Osteocyte (in vitro differentiated cells): ENCODE data around the gene FAM118A. TPM values are rescaled to one million over a fixed set of nuclear protein-coding genes. Genes with fewer than 3 reads are reported as not detected.

ENCODE experiments used
- DNase-seq: peaks from one replicate; pipeline ENCODE4 v3.0.0; 2021; ENCODE audit warnings: mixed read lengths; ENCODE audit not compliant: unreplicated experiment; ENCODE audit errors: extremely low spot score
- H3K27ac Mint-ChIP-seq: one replicate; pipeline ENCODE4 v1.8.0; 2021; ENCODE audit warnings: mild to moderate bottlenecking, mixed read lengths; ENCODE audit not compliant: unreplicated experiment
- H3K27me3 Mint-ChIP-seq: one replicate; pipeline ENCODE4 v1.8.0; 2021; ENCODE audit warnings: mixed read lengths; ENCODE audit not compliant: unreplicated experiment
- H3K36me3 Mint-ChIP-seq: one replicate; pipeline ENCODE4 v1.8.0; 2021; ENCODE audit warnings: mixed read lengths; ENCODE audit not compliant: unreplicated experiment
- H3K4me1 Mint-ChIP-seq: one replicate; pipeline ENCODE4 v1.8.0; 2021; ENCODE audit warnings: mixed read lengths; ENCODE audit not compliant: unreplicated experiment
- H3K4me3 Mint-ChIP-seq: one replicate; pipeline ENCODE4 v1.8.0; 2021; ENCODE audit warnings: mild to moderate bottlenecking, moderate library complexity, mixed read lengths; ENCODE audit not compliant: unreplicated experiment
- H3K9me3 Mint-ChIP-seq: one replicate; pipeline ENCODE4 v1.8.0; 2021; ENCODE audit warnings: mixed read lengths; ENCODE audit not compliant: unreplicated experiment
- total RNA-seq: library from RNA; stranded (reverse); gene quantifications from 2 replicates; pipeline ENCODE4 v1.2.1, GENCODE V29; 2021
- TF ChIP-seq, protein P1 (sequence below): fragments of 200-600 bp; sonication (generic); IDR thresholded peaks from 2 replicates; pipeline ENCODE4 v1.5.0; 2021; ENCODE audit warnings: antibody characterized with exemption, mild to moderate bottlenecking, moderate library complexity

The FAM118A gene
- total RNA-seq, 1 donor from 2014 or later = 110 TPM

DNA sequence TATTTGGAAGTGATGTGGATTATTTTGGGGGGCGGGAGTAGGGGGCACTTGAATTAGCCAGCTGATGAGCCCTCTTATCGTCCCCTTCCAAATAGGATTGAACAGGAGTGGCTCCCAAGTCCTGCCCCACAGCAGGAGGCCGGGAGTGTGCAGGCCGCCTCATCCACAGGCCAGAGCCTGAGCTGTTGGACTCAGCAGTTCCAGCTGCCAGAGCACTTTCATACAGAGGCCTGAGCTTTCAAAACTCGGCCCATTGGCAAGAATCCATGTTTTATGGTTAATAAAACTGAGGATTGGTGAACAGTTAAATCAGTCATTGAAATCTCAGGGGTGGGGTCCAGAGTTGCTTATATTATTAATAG is 9.6 kb downstream of the FAM118A start:
- Mint-ChIP-seq H3K9me3 (no peaks in the 10 kb centered on the region), H3K4me1 (peaks cover 36% of the 10 kb centered on the region), H3K27ac (peak overlapping the region; percentile 97), H3K4me3 (no peak overlapping the region), H3K36me3 (peaks cover 16% of the 10 kb centered on the region), H3K27me3 (no peaks in the 10 kb centered on the region)
- DNase-seq = no peak
- TF ChIP-seq, protein P1, sequence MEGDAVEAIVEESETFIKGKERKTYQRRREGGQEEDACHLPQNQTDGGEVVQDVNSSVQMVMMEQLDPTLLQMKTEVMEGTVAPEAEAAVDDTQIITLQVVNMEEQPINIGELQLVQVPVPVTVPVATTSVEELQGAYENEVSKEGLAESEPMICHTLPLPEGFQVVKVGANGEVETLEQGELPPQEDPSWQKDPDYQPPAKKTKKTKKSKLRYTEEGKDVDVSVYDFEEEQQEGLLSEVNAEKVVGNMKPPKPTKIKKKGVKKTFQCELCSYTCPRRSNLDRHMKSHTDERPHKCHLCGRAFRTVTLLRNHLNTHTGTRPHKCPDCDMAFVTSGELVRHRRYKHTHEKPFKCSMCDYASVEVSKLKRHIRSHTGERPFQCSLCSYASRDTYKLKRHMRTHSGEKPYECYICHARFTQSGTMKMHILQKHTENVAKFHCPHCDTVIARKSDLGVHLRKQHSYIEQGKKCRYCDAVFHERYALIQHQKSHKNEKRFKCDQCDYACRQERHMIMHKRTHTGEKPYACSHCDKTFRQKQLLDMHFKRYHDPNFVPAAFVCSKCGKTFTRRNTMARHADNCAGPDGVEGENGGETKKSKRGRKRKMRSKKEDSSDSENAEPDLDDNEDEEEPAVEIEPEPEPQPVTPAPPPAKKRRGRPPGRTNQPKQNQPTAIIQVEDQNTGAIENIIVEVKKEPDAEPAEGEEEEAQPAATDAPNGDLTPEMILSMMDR = no peak

DNA sequence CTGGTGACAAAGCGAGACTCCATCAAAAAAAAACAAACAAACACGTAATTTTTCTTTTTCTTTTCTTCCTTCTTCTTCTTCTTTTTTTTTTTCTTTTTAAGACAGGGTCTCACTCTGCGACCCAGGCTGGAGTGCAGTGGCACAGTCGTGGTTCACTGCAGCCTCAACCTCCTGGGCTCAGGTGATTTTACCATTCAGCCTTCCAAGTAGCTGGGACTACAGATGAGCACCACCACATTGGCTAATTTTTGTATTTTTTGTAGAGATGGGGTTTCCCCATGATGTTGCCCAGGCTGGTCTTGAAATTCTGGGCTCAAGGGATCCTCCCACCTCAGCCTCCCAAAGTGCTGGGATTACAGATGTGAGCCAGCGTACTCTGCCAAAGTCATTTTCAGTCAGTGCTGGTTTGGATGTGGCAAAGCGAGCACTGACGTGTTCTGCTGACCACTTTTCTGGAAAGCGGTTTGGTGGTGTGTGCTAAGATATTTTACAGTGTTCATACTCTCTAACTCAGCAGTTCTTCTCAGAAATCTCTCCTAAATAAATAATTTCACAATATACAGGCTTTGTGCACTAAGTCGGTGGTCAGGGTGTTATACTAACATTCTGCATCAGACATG is 10.7 kb downstream of the FAM118A start:
- Mint-ChIP-seq H3K4me1 (peaks cover 36% of the 10 kb centered on the region), H3K36me3 (peaks cover 25% of the 10 kb centered on the region), H3K27me3 (no peaks in the 10 kb centered on the region), H3K27ac (peak overlapping the region; percentile 97), H3K9me3 (no peaks in the 10 kb centered on the region), H3K4me3 (no peak overlapping the region)
- TF ChIP-seq, protein P1 = no peak
- DNase-seq = no peak

DNA sequence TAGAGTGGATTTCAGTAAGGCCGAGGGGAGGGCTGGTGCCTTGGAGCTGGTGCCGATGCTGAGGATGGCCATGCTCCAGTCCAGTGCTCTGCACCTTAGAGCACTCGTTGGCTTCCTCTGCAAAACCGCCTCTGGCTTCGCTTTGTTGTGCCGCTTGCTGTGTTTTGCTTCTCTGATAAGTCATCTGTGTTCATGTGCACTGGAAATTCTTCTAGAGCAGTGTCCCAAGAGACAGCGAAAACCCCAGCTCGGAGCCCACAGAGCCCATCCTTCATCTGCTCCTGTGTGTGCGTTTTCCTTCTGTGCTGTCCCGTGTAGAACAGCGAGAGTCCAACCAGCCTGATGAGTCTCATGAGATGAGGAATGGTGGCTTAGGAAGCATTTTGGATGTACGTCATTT is 12.1 kb downstream of the FAM118A start:
- no peak overlapping the region for H3K27ac Mint-ChIP-seq
- H3K4me1 Mint-ChIP-seq = peaks cover 36% of the 10 kb centered on the region
- peaks cover 29% of the 10 kb centered on the region for H3K36me3 Mint-ChIP-seq
- H3K27me3 Mint-ChIP-seq = no peaks in the 10 kb centered on the region
- TF ChIP-seq, protein P1 = no peak
- H3K9me3 Mint-ChIP-seq = no peaks in the 10 kb centered on the region
- no peak overlapping the region for H3K4me3 Mint-ChIP-seq
- no peak for DNase-seq

DNA sequence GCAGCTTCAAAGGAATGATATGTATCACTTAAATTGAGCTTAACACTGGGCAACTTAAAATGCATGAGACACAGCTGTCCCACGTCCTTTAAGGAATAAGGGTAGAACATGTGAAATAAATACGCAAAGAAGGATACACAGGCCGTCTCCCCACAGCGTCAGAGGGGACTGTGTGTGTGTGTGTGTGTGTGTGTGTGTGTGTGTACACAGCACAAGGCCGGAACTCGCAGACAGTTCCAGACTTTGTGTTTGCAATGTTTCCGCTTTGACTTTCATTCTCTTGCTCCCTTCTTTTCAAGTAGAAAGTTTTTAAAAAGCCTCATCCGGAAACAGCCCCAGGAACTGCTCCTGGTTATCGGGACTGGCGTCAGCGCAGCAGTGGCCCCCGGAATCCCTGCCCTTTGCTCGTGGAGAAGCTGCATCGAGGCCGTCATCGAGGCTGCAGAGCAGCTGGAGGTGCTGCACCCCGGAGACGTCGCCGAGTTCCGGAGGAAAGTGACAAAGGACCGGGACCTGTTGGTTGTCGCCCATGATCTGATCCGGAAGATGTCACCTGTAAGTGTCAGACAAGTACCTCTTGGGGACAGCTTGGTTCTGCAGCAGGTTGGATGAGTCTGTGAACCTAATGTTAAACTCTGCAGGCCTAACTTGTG is 13.3 kb downstream of the FAM118A start:
- TF ChIP-seq, protein P1 = no peak
- no peak overlapping the region for H3K4me3 Mint-ChIP-seq
- H3K36me3 Mint-ChIP-seq = peaks cover 29% of the 10 kb centered on the region
- H3K4me1 Mint-ChIP-seq = peaks cover 25% of the 10 kb centered on the region
- no peak for DNase-seq
- no peaks in the 10 kb centered on the region for H3K9me3 Mint-ChIP-seq
- H3K27ac Mint-ChIP-seq = no peak overlapping the region
- no peaks in the 10 kb centered on the region for H3K27me3 Mint-ChIP-seq

DNA sequence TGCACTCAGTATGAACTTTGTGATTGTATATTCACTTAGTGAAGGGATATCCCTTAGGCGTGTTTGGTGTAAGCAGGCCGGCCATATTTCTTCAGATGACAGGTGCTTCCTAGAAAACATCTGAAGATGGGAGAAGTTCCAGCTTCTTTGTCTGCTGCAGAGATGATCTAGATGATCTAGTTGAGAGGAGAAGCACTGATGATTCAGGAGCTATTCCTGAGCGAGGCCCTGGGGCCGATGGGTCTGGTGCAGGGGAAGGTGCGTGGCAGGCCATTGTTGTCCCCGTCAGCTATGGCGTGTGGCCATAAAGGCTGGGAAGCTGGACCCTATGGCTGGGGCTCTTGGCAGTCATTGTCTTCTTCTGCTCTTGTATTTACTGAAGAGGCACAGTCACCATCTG is 14.0 kb downstream of the FAM118A start:
- Mint-ChIP-seq H3K27ac (no peak overlapping the region), H3K4me3 (no peak overlapping the region), H3K36me3 (peaks cover 29% of the 10 kb centered on the region), H3K9me3 (no peaks in the 10 kb centered on the region), H3K27me3 (no peaks in the 10 kb centered on the region), H3K4me1 (peaks cover 18% of the 10 kb centered on the region)
- TF ChIP-seq, protein P1 = no peak
- no peak for DNase-seq
